WTC11 (cell line): ENCODE measurements around the gene ZNF501. TPM values are rescaled to one million over a fixed set of nuclear protein-coding genes. Genes with fewer than 3 reads are reported as not detected.

Experiments used
- ATAC-seq: fragments of 200-7000 bp; cut with Tn5 transposase; 2 replicates; pipeline ENCODE4 v1.10.0; 2021; ENCODE audit warnings: mild to moderate bottlenecking, moderate library complexity
- CTCF ChIA-PET: fragments of 300-600 bp; sonication (Branson Sonifier 250); formaldehyde crosslinking; loops from one replicate; lab custom pipeline; 2021; ENCODE audit warnings: antibody characterized with exemption; lab: Charles Lee
- POLR2A ChIA-PET: fragments of 350-600 bp; sonication (Branson Sonifier 250); formaldehyde crosslinking; loops from one replicate; lab custom pipeline; 2021; ENCODE audit warnings: antibody characterized with exemption; lab: Charles Lee
- DNase-seq: peaks from one replicate; pipeline ENCODE4 v3.0.0; 2021; ENCODE audit warnings: low spot score
- H3K27ac Mint-ChIP-seq: 2 replicates; pipeline ENCODE4 v1.8.0; 2021; ENCODE audit warnings: mixed read lengths
- H3K27me3 Mint-ChIP-seq: 2 replicates; pipeline ENCODE4 v1.8.0; 2021; ENCODE audit warnings: low read depth, mild to moderate bottlenecking, moderate library complexity, mixed read lengths
- H3K36me3 Mint-ChIP-seq: 2 replicates; pipeline ENCODE4 v1.8.0; 2021; ENCODE audit warnings: mixed read lengths
- H3K4me1 Mint-ChIP-seq: 2 replicates; pipeline ENCODE4 v1.8.0; 2022; ENCODE audit warnings: mixed read lengths
- H3K4me3 Mint-ChIP-seq: 2 replicates; pipeline ENCODE4 v1.8.0; 2021; ENCODE audit warnings: mild to moderate bottlenecking, moderate library complexity, mixed read lengths
- H3K9me3 Mint-ChIP-seq: 2 replicates; pipeline ENCODE4 v1.8.0; 2021; ENCODE audit warnings: mixed read lengths
- CREB1 ChIP-seq: sonication (generic); formaldehyde crosslinking; IDR thresholded peaks from 2 replicates; pipeline ENCODE4 v1.8.0; 2023; ENCODE audit warnings: mild to moderate bottlenecking, missing genetic modification reagents
- ELF4 ChIP-seq: sonication (generic); formaldehyde crosslinking; IDR thresholded peaks from 2 replicates; pipeline ENCODE4 v1.8.1; 2022; ENCODE audit warnings: low read depth, mild to moderate bottlenecking, moderate library complexity, missing genetic modification reagents
- FOXJ3 ChIP-seq: sonication (generic); formaldehyde crosslinking; IDR thresholded peaks from 2 replicates; pipeline ENCODE4 v1.9.0; 2021; ENCODE audit warnings: missing genetic modification reagents, mild to moderate bottlenecking, borderline replicate concordance
- NFATC4 ChIP-seq: fragments of 250-450 bp; sonication (Bioruptor Pico); IDR thresholded peaks from 2 replicates; pipeline ENCODE4 v1.9.0; 2021; ENCODE audit warnings: mild to moderate bottlenecking
- NFYB ChIP-seq: sonication (generic); formaldehyde crosslinking; conservative IDR thresholded peaks from 2 replicates; pipeline ENCODE4 v1.8.0; 2022; ENCODE audit warnings: low read depth, missing genetic modification reagents
- SMAD4 ChIP-seq: sonication (generic); formaldehyde crosslinking; IDR thresholded peaks from 2 replicates; pipeline ENCODE4 v1.8.0; 2022; ENCODE audit warnings: mild to moderate bottlenecking, missing genetic modification reagents
- SOX15 ChIP-seq: fragments of 250-450 bp; sonication (Bioruptor Pico); IDR thresholded peaks from 2 replicates; pipeline ENCODE4 v1.9.0; 2021; ENCODE audit warnings: mild to moderate bottlenecking
- ZBTB21 ChIP-seq: sonication (generic); formaldehyde crosslinking; IDR thresholded peaks from 2 replicates; pipeline ENCODE4 v1.8.1; 2023; ENCODE audit warnings: mild to moderate bottlenecking, missing genetic modification reagents, borderline replicate concordance
- ZNF121 ChIP-seq: sonication (generic); formaldehyde crosslinking; IDR thresholded peaks from 2 replicates; pipeline ENCODE4 v1.8.0; 2023; ENCODE audit warnings: missing genetic modification reagents
- ZNF138 ChIP-seq: sonication (generic); formaldehyde crosslinking; conservative IDR thresholded peaks from 2 replicates; pipeline ENCODE4 v1.8.1; 2022; ENCODE audit warnings: mild to moderate bottlenecking, moderate library complexity, missing genetic modification reagents
- ZNF219 ChIP-seq: sonication (generic); formaldehyde crosslinking; IDR thresholded peaks from 2 replicates; pipeline ENCODE4 v1.8.0; 2023; ENCODE audit warnings: missing genetic modification reagents, mild to moderate bottlenecking, borderline replicate concordance
- ZNF416 ChIP-seq: fragments of 250-450 bp; sonication (Bioruptor Pico); IDR thresholded peaks from 2 replicates; pipeline ENCODE4 v1.9.0; 2021; ENCODE audit warnings: mild to moderate bottlenecking, inconsistent platforms
- total RNA-seq: library from RNA; stranded (reverse); gene quantifications from 3 replicates; pipeline ENCODE4 v1.2.3, GENCODE V29; 2021
- TF ChIP-seq, protein P1 (sequence below): sonication (generic); formaldehyde crosslinking; conservative IDR thresholded peaks from 2 replicates; pipeline ENCODE4 v1.8.1; 2022; ENCODE audit warnings: mild to moderate bottlenecking, missing genetic modification reagents
- TF ChIP-seq, protein P2 (sequence below): sonication (generic); formaldehyde crosslinking; IDR thresholded peaks from 2 replicates; pipeline ENCODE4 v1.8.0; 2022; ENCODE audit warnings: mild to moderate bottlenecking, missing genetic modification reagents
- TF ChIP-seq, protein P3 (sequence below): sonication (generic); formaldehyde crosslinking; IDR thresholded peaks from 2 replicates; pipeline ENCODE4 v1.8.0; 2023; ENCODE audit warnings: missing genetic modification reagents
- TF ChIP-seq, protein P4 (sequence below): sonication (generic); formaldehyde crosslinking; IDR thresholded peaks from 2 replicates; pipeline ENCODE4 v1.8.0; 2022; ENCODE audit warnings: missing genetic modification reagents
- TF ChIP-seq, protein P5 (sequence below): sonication (generic); formaldehyde crosslinking; IDR thresholded peaks from 2 replicates; pipeline ENCODE4 v1.8.1; 2022; ENCODE audit warnings: missing genetic modification reagents, borderline replicate concordance
- TF ChIP-seq, protein P6 (sequence below): sonication (generic); formaldehyde crosslinking; IDR thresholded peaks from 2 replicates; pipeline ENCODE4 v1.8.1; 2022; ENCODE audit warnings: mild to moderate bottlenecking, missing genetic modification reagents, moderate library complexity, borderline replicate concordance
- TF ChIP-seq, protein P7 (sequence below): sonication (generic); formaldehyde crosslinking; IDR thresholded peaks from 2 replicates; pipeline ENCODE4 v1.8.1; 2022; ENCODE audit warnings: low read depth, missing genetic modification reagents, borderline replicate concordance
- TF ChIP-seq, protein P8 (sequence below): sonication (generic); formaldehyde crosslinking; conservative IDR thresholded peaks from 2 replicates; pipeline ENCODE4 v1.8.1; 2023; ENCODE audit warnings: mild to moderate bottlenecking, low read depth, missing genetic modification reagents, moderate library complexity
- TF ChIP-seq, protein P9 (sequence below): sonication (generic); formaldehyde crosslinking; IDR thresholded peaks from 2 replicates; pipeline ENCODE4 v1.8.0; 2022; ENCODE audit warnings: mild to moderate bottlenecking, missing genetic modification reagents

Gene ZNF501
- total RNA-seq, 1 experiment from 2014 or later: 8.8 TPM

DNA sequence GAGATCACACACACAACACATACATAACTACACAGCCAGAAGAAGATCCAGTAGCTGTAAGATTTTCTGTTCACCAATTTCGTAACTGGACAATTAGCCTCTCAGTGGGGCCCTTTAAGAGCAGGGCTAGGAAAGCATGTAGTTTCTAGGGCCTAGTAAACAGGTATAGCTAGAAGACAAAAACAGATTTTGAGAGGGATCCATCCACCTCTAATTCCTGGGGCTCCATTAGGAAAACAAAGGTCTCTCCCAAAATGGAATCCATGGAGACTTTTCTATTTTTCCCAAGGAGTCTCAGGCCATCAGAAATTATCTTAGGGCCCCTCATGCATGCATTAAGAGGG lies 42.6 kb downstream of the ZNF501 start:
- H3K4me3 Mint-ChIP-seq: no peak overlapping the region
- DNase-seq (no peak), ATAC-seq (no peak)
- ChIA-PET POLR2A (no interaction called here), CTCF (no interaction called here)
- no peak overlapping the region for H3K27ac Mint-ChIP-seq
- peaks cover 70% of the 10 kb centered on the region for H3K9me3 Mint-ChIP-seq
- H3K4me1 Mint-ChIP-seq: peaks cover 3% of the 10 kb centered on the region; the same call in 1 of the 2 replicates
- H3K27me3 Mint-ChIP-seq: 0 out of 2 replicates have a peak, but pooled peaks cover 4% of the 10 kb centered on the region
- no peak for TF ChIP-seq ZBTB21 (CRISPR knock-in tag)
- no peak for TF ChIP-seq ZNF416 (CRISPR knock-in tag)
- H3K36me3 Mint-ChIP-seq: peaks cover 90% of the 10 kb centered on the region

DNA sequence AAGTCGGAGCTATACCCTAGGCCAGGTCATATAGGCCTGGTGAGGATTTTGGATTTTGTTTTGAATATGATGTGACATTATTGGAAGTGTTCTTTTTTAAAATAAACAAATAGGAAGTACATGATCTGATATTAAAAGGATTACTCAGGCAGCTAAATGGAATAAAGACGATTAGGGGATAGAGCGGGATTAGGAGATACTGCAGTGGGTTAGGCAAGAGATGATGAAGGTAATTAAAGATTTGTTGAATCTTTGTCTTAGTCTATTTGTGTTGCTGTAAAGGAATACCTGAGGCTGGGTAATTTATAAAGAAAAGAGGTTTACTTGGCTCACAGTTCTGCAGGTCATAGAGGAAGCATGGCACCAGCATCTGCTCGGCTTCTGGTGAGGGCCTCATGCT lies 53.5 kb downstream of the ZNF501 start:
- DNase-seq (no peak), ATAC-seq (no peak)
- TF ChIP-seq, protein P1, sequence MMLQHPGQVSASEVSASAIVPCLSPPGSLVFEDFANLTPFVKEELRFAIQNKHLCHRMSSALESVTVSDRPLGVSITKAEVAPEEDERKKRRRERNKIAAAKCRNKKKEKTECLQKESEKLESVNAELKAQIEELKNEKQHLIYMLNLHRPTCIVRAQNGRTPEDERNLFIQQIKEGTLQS (CRISPR knock-in tag): no peak
- no peak for TF ChIP-seq SMAD4
- TF ChIP-seq, protein P2, sequence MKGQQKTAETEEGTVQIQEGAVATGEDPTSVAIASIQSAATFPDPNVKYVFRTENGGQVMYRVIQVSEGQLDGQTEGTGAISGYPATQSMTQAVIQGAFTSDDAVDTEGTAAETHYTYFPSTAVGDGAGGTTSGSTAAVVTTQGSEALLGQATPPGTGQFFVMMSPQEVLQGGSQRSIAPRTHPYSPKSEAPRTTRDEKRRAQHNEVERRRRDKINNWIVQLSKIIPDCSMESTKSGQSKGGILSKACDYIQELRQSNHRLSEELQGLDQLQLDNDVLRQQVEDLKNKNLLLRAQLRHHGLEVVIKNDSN (CRISPR knock-in tag): no peak
- TF ChIP-seq CREB1 (CRISPR knock-in tag): no peak
- no peak for TF ChIP-seq NFATC4 (CRISPR knock-in tag)
- no peak for TF ChIP-seq NFYB (CRISPR knock-in tag)
- TF ChIP-seq, protein P3, sequence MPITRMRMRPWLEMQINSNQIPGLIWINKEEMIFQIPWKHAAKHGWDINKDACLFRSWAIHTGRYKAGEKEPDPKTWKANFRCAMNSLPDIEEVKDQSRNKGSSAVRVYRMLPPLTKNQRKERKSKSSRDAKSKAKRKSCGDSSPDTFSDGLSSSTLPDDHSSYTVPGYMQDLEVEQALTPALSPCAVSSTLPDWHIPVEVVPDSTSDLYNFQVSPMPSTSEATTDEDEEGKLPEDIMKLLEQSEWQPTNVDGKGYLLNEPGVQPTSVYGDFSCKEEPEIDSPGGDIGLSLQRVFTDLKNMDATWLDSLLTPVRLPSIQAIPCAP (CRISPR knock-in tag): no peak
- TF ChIP-seq, protein P4, sequence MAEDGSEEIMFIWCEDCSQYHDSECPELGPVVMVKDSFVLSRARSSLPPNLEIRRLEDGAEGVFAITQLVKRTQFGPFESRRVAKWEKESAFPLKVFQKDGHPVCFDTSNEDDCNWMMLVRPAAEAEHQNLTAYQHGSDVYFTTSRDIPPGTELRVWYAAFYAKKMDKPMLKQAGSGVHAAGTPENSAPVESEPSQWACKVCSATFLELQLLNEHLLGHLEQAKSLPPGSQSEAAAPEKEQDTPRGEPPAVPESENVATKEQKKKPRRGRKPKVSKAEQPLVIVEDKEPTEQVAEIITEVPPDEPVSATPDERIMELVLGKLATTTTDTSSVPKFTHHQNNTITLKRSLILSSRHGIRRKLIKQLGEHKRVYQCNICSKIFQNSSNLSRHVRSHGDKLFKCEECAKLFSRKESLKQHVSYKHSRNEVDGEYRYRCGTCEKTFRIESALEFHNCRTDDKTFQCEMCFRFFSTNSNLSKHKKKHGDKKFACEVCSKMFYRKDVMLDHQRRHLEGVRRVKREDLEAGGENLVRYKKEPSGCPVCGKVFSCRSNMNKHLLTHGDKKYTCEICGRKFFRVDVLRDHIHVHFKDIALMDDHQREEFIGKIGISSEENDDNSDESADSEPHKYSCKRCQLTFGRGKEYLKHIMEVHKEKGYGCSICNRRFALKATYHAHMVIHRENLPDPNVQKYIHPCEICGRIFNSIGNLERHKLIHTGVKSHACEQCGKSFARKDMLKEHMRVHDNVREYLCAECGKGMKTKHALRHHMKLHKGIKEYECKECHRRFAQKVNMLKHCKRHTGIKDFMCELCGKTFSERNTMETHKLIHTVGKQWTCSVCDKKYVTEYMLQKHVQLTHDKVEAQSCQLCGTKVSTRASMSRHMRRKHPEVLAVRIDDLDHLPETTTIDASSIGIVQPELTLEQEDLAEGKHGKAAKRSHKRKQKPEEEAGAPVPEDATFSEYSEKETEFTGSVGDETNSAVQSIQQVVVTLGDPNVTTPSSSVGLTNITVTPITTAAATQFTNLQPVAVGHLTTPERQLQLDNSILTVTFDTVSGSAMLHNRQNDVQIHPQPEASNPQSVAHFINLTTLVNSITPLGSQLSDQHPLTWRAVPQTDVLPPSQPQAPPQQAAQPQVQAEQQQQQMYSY (CRISPR knock-in tag): no peak
- TF ChIP-seq, protein P5, sequence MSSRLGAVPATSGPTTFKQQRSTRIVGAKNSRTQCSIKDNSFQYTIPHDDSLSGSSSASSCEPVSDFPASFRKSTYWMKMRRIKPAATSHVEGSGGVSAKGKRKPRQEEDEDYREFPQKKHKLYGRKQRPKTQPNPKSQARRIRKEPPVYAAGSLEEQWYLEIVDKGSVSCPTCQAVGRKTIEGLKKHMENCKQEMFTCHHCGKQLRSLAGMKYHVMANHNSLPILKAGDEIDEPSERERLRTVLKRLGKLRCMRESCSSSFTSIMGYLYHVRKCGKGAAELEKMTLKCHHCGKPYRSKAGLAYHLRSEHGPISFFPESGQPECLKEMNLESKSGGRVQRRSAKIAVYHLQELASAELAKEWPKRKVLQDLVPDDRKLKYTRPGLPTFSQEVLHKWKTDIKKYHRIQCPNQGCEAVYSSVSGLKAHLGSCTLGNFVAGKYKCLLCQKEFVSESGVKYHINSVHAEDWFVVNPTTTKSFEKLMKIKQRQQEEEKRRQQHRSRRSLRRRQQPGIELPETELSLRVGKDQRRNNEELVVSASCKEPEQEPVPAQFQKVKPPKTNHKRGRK: no peak
- TF ChIP-seq, protein P6, sequence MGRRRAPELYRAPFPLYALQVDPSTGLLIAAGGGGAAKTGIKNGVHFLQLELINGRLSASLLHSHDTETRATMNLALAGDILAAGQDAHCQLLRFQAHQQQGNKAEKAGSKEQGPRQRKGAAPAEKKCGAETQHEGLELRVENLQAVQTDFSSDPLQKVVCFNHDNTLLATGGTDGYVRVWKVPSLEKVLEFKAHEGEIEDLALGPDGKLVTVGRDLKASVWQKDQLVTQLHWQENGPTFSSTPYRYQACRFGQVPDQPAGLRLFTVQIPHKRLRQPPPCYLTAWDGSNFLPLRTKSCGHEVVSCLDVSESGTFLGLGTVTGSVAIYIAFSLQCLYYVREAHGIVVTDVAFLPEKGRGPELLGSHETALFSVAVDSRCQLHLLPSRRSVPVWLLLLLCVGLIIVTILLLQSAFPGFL: no peak
- TF ChIP-seq ZNF138 (CRISPR knock-in tag): no peak
- TF ChIP-seq, protein P7, sequence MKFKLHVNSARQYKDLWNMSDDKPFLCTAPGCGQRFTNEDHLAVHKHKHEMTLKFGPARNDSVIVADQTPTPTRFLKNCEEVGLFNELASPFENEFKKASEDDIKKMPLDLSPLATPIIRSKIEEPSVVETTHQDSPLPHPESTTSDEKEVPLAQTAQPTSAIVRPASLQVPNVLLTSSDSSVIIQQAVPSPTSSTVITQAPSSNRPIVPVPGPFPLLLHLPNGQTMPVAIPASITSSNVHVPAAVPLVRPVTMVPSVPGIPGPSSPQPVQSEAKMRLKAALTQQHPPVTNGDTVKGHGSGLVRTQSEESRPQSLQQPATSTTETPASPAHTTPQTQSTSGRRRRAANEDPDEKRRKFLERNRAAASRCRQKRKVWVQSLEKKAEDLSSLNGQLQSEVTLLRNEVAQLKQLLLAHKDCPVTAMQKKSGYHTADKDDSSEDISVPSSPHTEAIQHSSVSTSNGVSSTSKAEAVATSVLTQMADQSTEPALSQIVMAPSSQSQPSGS: no peak
- no peak for TF ChIP-seq ELF4
- no peak for TF ChIP-seq SOX15 (CRISPR knock-in tag)
- TF ChIP-seq, protein P8, sequence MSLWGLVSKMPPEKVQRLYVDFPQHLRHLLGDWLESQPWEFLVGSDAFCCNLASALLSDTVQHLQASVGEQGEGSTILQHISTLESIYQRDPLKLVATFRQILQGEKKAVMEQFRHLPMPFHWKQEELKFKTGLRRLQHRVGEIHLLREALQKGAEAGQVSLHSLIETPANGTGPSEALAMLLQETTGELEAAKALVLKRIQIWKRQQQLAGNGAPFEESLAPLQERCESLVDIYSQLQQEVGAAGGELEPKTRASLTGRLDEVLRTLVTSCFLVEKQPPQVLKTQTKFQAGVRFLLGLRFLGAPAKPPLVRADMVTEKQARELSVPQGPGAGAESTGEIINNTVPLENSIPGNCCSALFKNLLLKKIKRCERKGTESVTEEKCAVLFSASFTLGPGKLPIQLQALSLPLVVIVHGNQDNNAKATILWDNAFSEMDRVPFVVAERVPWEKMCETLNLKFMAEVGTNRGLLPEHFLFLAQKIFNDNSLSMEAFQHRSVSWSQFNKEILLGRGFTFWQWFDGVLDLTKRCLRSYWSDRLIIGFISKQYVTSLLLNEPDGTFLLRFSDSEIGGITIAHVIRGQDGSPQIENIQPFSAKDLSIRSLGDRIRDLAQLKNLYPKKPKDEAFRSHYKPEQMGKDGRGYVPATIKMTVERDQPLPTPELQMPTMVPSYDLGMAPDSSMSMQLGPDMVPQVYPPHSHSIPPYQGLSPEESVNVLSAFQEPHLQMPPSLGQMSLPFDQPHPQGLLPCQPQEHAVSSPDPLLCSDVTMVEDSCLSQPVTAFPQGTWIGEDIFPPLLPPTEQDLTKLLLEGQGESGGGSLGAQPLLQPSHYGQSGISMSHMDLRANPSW (CRISPR knock-in tag): no peak
- no peak for TF ChIP-seq FOXJ3 (CRISPR knock-in tag)
- no peak for TF ChIP-seq ZNF219
- TF ChIP-seq ZNF121: no peak
- TF ChIP-seq, protein P9, sequence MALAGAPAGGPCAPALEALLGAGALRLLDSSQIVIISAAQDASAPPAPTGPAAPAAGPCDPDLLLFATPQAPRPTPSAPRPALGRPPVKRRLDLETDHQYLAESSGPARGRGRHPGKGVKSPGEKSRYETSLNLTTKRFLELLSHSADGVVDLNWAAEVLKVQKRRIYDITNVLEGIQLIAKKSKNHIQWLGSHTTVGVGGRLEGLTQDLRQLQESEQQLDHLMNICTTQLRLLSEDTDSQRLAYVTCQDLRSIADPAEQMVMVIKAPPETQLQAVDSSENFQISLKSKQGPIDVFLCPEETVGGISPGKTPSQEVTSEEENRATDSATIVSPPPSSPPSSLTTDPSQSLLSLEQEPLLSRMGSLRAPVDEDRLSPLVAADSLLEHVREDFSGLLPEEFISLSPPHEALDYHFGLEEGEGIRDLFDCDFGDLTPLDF (CRISPR knock-in tag): no peak
- ChIA-PET CTCF (no interaction called here), POLR2A (no interaction called here)
- H3K4me1 Mint-ChIP-seq: no peaks in the 10 kb centered on the region
- H3K9me3 Mint-ChIP-seq: no peaks in the 10 kb centered on the region
- no peak overlapping the region for H3K4me3 Mint-ChIP-seq
- no peaks in the 10 kb centered on the region for H3K27me3 Mint-ChIP-seq
- peaks cover 42% of the 10 kb centered on the region for H3K36me3 Mint-ChIP-seq
- H3K27ac Mint-ChIP-seq: no peak overlapping the region
